Type B pancreatic cell (in vitro differentiated cells): ENCODE results near the gene PNLDC1. TPM values are rescaled to one million over a fixed set of nuclear protein-coding genes. Genes with fewer than 3 reads are reported as not detected.

Experiments used
- DNase-seq: peaks from one replicate; pipeline ENCODE4 v3.0.0; 2021; ENCODE audit warnings: mixed read lengths; ENCODE audit not compliant: unreplicated experiment; ENCODE audit errors: extremely low spot score
- H3K27ac Mint-ChIP-seq: 2 replicates; pipeline ENCODE4 v1.8.0; 2021; ENCODE audit warnings: mild to moderate bottlenecking, mixed read lengths
- H3K27me3 Mint-ChIP-seq: 2 replicates; pipeline ENCODE4 v1.8.0; 2021; ENCODE audit warnings: mixed read lengths
- H3K36me3 Mint-ChIP-seq: 2 replicates; pipeline ENCODE4 v1.8.0; 2021; ENCODE audit warnings: mixed read lengths
- H3K4me1 Mint-ChIP-seq: one replicate; pipeline ENCODE4 v1.8.0; 2021; ENCODE audit warnings: mixed read lengths; ENCODE audit not compliant: unreplicated experiment
- H3K4me3 Mint-ChIP-seq: 2 replicates; pipeline ENCODE4 v1.8.0; 2021; ENCODE audit warnings: mild to moderate bottlenecking, mixed read lengths
- H3K9me3 Mint-ChIP-seq: 2 replicates; pipeline ENCODE4 v1.8.0; 2021; ENCODE audit warnings: mixed read lengths
- CTCF ChIP-seq: fragments of 200-600 bp; sonication (generic); conservative IDR thresholded peaks from 2 replicates; pipeline ENCODE4 v1.5.0; 2021; ENCODE audit warnings: antibody characterized with exemption, mild to moderate bottlenecking
- total RNA-seq: library from RNA; stranded (reverse); gene quantifications from 2 replicates; pipeline ENCODE4 v1.2.1, GENCODE V29; 2021; ENCODE audit warnings: low replicate concordance

The PNLDC1 gene
- total RNA-seq, 1 donor from 2014 or later: 0.17 TPM

DNA sequence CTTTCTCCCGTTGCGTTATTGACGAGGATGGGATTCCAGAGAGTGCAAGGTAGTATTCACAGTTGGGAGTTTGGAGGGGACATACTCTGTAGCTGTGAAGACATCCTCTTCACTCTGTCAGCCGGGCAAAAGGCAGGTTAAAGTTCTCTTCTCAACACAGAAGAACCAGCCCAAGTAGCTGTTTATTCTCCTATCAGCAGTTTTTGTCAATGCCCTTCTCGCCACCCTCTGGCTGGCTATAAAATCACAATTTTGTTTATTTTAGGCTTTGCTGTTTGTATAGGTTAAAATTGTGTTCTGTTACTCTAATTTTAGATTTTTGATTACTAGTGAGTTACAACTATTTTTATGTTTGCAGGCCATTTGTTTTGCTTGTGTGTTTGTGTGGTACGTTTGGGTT, 52.8 kb downstream of the PNLDC1 start:
- Mint-ChIP-seq H3K9me3 (no peaks in the 10 kb centered on the region), H3K4me1 (peaks cover 5% of the 10 kb centered on the region), H3K27ac (no peak overlapping the region), H3K36me3 (no peaks in the 10 kb centered on the region), H3K4me3 (no peak overlapping the region), H3K27me3 (peaks cover 11% of the 10 kb centered on the region)
- TF ChIP-seq CTCF: peak; percentile 42
- no peak for DNase-seq

DNA sequence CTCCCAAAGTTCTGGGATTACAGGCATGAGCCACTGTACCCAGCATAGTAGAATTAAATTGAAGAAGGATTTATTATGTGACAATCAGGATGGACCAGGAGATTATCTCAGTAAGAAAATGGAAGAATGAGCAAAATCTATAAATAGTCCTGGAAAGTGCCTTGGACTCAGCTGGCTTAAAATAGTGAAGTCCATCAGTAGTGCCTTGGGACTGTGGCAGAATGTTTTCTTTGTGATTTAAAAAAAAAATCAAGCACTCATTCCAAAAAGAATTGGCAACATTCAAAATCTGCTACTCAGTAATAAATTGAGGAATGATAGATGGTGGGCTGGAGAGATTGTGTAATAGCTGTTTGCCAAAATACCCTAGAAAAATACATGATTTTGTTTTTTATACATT, 53.7 kb downstream of the PNLDC1 start:
- TF ChIP-seq CTCF: no peak
- H3K4me1 Mint-ChIP-seq: peaks cover 5% of the 10 kb centered on the region
- H3K27ac Mint-ChIP-seq: no peak overlapping the region
- no peaks in the 10 kb centered on the region for H3K36me3 Mint-ChIP-seq
- no peak for DNase-seq
- H3K27me3 Mint-ChIP-seq: peaks cover 14% of the 10 kb centered on the region
- no peaks in the 10 kb centered on the region for H3K9me3 Mint-ChIP-seq
- H3K4me3 Mint-ChIP-seq: no peak overlapping the region

DNA sequence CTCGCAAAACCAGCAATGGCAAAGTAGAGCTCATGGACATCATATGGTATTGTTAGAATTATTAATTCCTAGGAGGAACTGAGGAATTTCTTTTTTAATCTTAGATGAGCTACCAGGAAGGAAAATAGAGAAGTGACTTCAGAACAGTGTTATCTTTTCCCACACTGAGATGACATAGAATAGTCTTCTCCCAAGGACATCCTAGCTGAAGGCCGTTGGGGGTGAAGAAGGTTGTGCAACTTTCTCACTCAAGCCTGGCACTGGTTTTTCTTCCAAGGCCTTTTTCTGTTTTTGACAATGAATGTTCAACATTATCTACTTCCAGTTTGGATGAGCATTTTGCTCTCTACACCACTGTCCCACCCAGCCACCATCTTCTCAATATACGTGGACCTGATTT, 54.9 kb downstream of the PNLDC1 start:
- DNase-seq: no peak
- Mint-ChIP-seq H3K36me3 (no peaks in the 10 kb centered on the region), H3K4me3 (no peak overlapping the region), H3K27ac (no peak overlapping the region), H3K4me1 (peaks cover 5% of the 10 kb centered on the region), H3K27me3 (peaks cover 14% of the 10 kb centered on the region), H3K9me3 (no peaks in the 10 kb centered on the region)
- no peak for TF ChIP-seq CTCF

- no peak for DNase-seq
- Mint-ChIP-seq H3K27ac (no peak overlapping the region), H3K36me3 (no peaks in the 10 kb centered on the region), H3K9me3 (no peaks in the 10 kb centered on the region), H3K27me3 (peaks cover 21% of the 10 kb centered on the region), H3K4me1 (no peaks in the 10 kb centered on the region), H3K4me3 (no peak overlapping the region)
- TF ChIP-seq CTCF: no peak
Measured at GRCh38 chr6:159858259-159858658, 58.2 kb downstream of the PNLDC1 start.

DNA sequence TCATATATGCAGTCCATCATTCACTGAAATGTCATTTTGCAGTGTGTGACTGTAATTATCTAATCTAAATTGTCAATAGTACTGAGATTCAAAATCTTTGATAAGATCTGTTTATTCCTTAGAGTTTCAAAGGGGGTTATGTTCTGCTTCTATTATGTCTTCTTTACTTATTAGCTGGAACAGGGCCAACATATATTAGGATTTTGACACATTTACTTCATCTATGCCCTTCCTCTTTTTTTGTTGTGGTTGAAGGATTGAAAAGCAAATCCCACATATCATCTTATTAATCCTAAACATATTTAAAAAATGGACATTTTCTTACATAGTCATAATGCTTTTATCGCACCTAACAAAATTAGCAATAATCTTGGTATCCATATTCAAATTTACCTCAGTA, 60.4 kb downstream of the PNLDC1 start:
- H3K36me3 Mint-ChIP-seq: no peaks in the 10 kb centered on the region
- no peaks in the 10 kb centered on the region for H3K4me1 Mint-ChIP-seq
- H3K27ac Mint-ChIP-seq: no peak overlapping the region
- no peak overlapping the region for H3K4me3 Mint-ChIP-seq
- peaks cover 21% of the 10 kb centered on the region for H3K27me3 Mint-ChIP-seq
- no peaks in the 10 kb centered on the region for H3K9me3 Mint-ChIP-seq
- no peak for DNase-seq
- no peak for TF ChIP-seq CTCF

GRCh38 chr6:159862103-159862502, 62.0 kb downstream of the PNLDC1 start:
- peaks cover 14% of the 10 kb centered on the region for H3K27me3 Mint-ChIP-seq
- H3K9me3 Mint-ChIP-seq: no peaks in the 10 kb centered on the region
- H3K36me3 Mint-ChIP-seq: no peaks in the 10 kb centered on the region
- no peak for DNase-seq
- TF ChIP-seq CTCF: no peak
- H3K27ac Mint-ChIP-seq: no peak overlapping the region
- H3K4me1 Mint-ChIP-seq: no peaks in the 10 kb centered on the region
- no peak overlapping the region for H3K4me3 Mint-ChIP-seq
